ENCODE measurements around the gene UFC1. TPM values are rescaled to one million over a fixed set of nuclear protein-coding genes. Genes with fewer than 3 reads are reported as not detected.

UFC1 gene
- total RNA-seq, 4 donors from 2014 or later: 44.2 to 98.8 (median 80.2) TPM

DNA sequence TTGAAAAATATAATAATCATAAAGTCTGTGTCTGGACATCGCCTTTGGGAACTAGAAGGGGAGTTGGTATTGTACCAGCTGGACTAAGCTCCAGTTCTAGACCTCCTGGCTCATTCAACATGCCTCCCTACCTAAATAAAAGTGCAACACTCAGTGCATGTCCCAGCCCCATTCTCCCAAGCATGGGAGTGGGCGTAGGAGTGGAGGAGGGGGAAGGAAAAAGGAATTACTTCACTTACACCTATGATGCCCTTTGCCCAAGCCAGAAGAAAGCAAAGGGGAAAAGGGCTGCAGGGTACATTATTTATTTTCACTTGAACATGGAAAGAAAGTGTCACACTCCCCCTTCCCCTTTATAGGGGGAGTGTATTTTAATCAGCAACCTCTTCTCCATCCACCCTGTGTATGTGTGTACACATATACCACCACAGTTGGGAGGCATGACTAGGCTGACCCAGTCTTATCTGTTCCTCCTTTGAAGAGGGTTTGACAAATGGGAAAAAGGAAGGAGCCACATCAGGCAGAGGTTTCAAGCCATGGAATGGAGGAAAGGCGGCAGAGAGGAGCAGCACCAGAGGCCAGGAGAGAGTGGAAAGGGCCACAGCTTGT is 32.6 kb upstream of the UFC1 start:
- TF ChIP-seq, protein P1, sequence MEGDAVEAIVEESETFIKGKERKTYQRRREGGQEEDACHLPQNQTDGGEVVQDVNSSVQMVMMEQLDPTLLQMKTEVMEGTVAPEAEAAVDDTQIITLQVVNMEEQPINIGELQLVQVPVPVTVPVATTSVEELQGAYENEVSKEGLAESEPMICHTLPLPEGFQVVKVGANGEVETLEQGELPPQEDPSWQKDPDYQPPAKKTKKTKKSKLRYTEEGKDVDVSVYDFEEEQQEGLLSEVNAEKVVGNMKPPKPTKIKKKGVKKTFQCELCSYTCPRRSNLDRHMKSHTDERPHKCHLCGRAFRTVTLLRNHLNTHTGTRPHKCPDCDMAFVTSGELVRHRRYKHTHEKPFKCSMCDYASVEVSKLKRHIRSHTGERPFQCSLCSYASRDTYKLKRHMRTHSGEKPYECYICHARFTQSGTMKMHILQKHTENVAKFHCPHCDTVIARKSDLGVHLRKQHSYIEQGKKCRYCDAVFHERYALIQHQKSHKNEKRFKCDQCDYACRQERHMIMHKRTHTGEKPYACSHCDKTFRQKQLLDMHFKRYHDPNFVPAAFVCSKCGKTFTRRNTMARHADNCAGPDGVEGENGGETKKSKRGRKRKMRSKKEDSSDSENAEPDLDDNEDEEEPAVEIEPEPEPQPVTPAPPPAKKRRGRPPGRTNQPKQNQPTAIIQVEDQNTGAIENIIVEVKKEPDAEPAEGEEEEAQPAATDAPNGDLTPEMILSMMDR (IDR thresholded peaks at IDR 0.05): no peak
- no peak for TF ChIP-seq POLR2A (IDR thresholded peaks at IDR 0.05)
- no peak for TF ChIP-seq POLR2AphosphoS5 (IDR thresholded peaks at IDR 0.05)
- Histone ChIP-seq H3K36me3 (peaks cover 61% of the 10 kb centered on the region), H3K4me3 (no peak overlapping the region), H3K27ac (no peak overlapping the region), H3K9me3 (no peaks in the 10 kb centered on the region), H3K27me3 (no peaks in the 10 kb centered on the region), H3K4me1 (peaks cover 47% of the 10 kb centered on the region)
- no peak for DNase-seq (ENCODE audit: low spot score in 2 of 2)
- 94% methylated on average over 3 of the region's 3 CpGs for WGBS

DNA sequence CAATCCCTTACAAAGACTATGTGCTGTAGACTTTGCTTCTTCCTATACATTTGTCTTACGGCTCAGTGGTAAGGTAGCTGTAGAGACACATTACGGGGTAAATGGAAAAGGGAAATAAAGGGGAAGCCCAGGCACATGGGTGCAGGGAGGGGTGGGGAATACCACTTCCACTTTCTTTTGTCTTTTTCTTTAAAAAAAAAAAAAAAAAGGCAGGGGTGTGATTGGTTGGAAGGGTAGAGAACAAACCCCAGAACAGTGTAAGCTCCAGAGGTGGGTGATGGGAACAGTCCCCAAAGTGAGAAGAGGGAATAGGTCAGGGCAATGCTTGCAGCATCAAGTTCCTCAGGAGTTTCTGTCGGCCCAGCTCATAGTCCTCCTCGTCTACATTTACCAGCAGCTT is 31.9 kb upstream of the UFC1 start:
- Histone ChIP-seq H3K27me3 (no peaks in the 10 kb centered on the region), H3K4me3 (no peak overlapping the region), H3K4me1 (peaks cover 40% of the 10 kb centered on the region), H3K9me3 (no peaks in the 10 kb centered on the region), H3K27ac (no peak overlapping the region), H3K36me3 (peaks cover 64% of the 10 kb centered on the region)
- no peak for DNase-seq (ENCODE audit: low spot score in 2 of 2)
- WGBS: 78% methylated on average over 4 of the region's 4 CpGs
- TF ChIP-seq POLR2A (IDR thresholded peaks at IDR 0.05): no peak
- no peak for TF ChIP-seq POLR2AphosphoS5 (IDR thresholded peaks at IDR 0.05)
- TF ChIP-seq, protein P1 (IDR thresholded peaks at IDR 0.05): no peak

DNA sequence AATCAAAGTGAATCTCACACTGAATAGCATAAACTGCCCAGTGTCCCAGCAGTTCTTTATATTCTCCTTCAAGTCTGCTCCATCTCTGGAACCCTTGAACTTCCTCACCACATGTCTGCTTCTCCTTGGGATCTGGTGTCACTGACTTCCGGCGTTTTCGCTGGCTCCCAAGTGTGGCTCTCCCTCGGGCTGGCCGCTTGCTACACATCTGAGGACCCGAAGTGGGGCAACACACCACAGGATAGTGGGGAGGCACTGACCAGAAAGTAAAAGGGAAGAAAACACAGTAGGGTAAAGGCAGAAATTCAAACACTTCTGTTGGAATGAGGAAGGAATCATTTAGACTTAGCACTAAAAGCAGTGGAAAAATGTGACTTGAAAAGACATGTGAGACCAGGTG is 30.8 kb upstream of the UFC1 start:
- TF ChIP-seq, protein P1 (IDR thresholded peaks at IDR 0.05): no peak
- TF ChIP-seq EP300 (IDR thresholded peaks at IDR 0.05) (no peak), POLR2AphosphoS5 (IDR thresholded peaks at IDR 0.05) (no peak), POLR2A (IDR thresholded peaks at IDR 0.05) (no peak)
- peaks cover 72% of the 10 kb centered on the region for H3K36me3 ChIP-seq
- no peaks in the 10 kb centered on the region for H3K27me3 ChIP-seq
- 85% methylated on average over 6 of the region's 6 CpGs for WGBS
- H3K4me1 ChIP-seq: peaks cover 41% of the 10 kb centered on the region
- H3K9me3 ChIP-seq: no peaks in the 10 kb centered on the region
- H3K4me3 ChIP-seq: no peak overlapping the region
- DNase-seq (ENCODE audit: low spot score in 2 of 2): no peak
- H3K27ac ChIP-seq: no peak overlapping the region

DNA sequence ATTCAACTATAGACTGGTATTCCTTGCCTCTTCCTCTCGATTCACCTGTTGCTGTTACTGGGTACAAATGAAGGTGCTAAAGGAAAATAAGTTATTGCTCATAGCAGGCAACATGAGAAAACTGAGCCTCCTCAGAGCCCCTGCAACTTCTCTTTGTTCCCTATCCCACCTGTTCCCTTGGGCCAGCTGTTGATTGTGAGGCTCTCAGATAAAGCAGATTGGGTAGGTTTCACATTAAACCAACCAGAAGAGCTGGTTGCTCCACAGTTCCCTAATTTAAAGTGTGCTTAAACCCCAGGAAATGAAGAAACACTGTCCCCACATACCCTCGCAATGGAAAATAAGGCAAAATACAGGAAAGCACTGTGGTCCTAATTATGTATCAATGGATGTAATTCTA is 26.1 kb upstream of the UFC1 start:
- no peaks in the 10 kb centered on the region for H3K9me3 ChIP-seq
- no peak overlapping the region for H3K4me3 ChIP-seq
- WGBS: 87% methylated on average over 2 of the region's 2 CpGs
- H3K27me3 ChIP-seq: no peaks in the 10 kb centered on the region
- H3K4me1 ChIP-seq: peaks cover 25% of the 10 kb centered on the region
- H3K27ac ChIP-seq: no peak overlapping the region
- TF ChIP-seq, protein P1 (IDR thresholded peaks at IDR 0.05): no peak
- no peak for TF ChIP-seq POLR2AphosphoS5 (IDR thresholded peaks at IDR 0.05)
- TF ChIP-seq POLR2A (IDR thresholded peaks at IDR 0.05): no peak
- TF ChIP-seq EP300 (IDR thresholded peaks at IDR 0.05): no peak
- H3K36me3 ChIP-seq: peaks cover 55% of the 10 kb centered on the region
- DNase-seq (ENCODE audit: low spot score in 2 of 2): no peak

DNA sequence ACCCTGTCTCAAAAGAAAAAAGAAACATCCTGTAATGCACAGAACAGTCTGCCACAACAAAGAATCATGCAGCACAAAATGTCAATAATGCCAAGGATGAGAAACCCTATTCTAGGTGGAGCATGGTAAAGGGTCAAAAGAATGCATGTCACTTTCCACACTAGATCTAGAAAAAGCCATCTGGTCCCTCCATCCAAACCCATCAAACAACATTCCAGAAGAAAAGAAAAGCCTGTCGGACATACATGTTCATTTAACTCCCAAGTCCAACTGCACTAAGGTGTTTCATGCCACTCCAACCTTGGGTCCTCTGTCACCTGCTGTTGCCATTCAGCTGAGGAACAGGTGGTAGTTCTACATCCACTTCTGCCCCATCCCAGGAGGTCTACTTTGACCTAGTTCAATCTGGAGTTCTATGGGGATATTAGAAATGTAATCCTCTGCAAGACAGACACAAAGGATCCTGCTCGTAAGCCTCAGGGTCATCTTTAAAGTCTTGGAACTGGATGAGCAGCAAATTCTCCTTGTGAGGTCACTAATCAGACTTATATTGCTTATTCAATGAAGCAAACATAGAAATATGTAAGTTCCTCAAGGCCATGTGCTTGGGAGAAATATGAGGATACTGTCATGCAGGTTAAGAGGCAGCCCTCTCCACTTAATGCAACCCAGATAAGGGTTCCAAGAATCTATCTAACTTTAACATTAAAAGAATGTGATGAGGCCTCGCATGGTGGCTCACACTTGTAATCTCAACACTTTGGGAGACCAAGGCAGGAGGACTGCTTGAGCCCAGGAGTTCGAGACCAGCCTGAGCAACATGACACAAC is 25.0 kb upstream of the UFC1 start:
- Histone ChIP-seq H3K36me3 (peaks cover 43% of the 10 kb centered on the region), H3K27ac (no peak overlapping the region), H3K4me1 (peaks cover 32% of the 10 kb centered on the region), H3K27me3 (no peaks in the 10 kb centered on the region), H3K9me3 (no peaks in the 10 kb centered on the region), H3K4me3 (no peak overlapping the region)
- DNase-seq (ENCODE audit: low spot score in 2 of 2): no peak
- 86% methylated on average over 4 of the region's 4 CpGs for WGBS
- TF ChIP-seq POLR2A (IDR thresholded peaks at IDR 0.05): no peak
- no peak for TF ChIP-seq EP300 (IDR thresholded peaks at IDR 0.05)
- TF ChIP-seq, protein P1 (IDR thresholded peaks at IDR 0.05): no peak
- no peak for TF ChIP-seq POLR2AphosphoS5 (IDR thresholded peaks at IDR 0.05)
